T-helper 22 cell (primary cell): ENCODE measurements around the gene PRR29.
"Not testable (repeated sequence)": the region's sequence is repeated elsewhere in the genome, so short reads cannot be mapped to it uniquely, and the experiment has no call there.

Experiments used
- DNase-seq: peaks from one replicate; pipeline ENCODE4 v3.0.0-alpha.2; 2020; ENCODE audit warnings: low read depth

PRR29 gene

DNA sequence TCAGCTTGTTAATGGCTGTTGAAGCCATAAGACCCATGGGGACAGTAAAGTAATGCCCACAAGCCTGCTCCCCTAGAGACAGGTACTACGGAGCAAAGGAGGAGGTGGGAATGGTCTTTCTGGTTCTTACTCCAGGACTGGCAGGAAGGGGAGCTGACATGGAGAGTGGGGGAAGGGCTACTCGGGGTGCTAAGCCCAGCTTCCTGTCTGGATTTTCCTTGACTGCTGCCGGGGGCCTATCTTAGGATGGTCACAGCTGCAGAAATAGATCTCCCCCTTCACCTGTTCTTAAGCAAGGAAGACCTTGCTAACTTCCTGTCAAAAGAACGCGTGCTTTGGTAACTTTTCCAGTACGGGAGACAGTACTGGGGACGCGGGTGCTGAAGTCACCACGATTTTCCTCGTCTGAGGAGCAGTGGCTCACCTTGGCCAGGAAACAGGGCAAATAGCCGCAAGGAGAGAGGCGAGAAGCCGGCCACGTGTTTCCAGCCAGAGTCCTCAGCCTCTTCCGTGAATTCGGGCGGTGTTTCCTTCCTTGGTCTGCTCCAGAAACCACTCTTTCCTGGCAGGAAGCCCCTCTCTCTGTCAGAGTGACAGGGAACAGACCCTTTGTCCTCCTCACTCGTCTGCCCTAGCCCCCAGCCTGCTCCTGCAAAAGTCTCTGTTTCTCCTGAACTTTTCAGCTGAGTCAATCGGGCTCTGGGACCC, 656 bp upstream of the PRR29 start:
- DNase-seq = no peak

DNA sequence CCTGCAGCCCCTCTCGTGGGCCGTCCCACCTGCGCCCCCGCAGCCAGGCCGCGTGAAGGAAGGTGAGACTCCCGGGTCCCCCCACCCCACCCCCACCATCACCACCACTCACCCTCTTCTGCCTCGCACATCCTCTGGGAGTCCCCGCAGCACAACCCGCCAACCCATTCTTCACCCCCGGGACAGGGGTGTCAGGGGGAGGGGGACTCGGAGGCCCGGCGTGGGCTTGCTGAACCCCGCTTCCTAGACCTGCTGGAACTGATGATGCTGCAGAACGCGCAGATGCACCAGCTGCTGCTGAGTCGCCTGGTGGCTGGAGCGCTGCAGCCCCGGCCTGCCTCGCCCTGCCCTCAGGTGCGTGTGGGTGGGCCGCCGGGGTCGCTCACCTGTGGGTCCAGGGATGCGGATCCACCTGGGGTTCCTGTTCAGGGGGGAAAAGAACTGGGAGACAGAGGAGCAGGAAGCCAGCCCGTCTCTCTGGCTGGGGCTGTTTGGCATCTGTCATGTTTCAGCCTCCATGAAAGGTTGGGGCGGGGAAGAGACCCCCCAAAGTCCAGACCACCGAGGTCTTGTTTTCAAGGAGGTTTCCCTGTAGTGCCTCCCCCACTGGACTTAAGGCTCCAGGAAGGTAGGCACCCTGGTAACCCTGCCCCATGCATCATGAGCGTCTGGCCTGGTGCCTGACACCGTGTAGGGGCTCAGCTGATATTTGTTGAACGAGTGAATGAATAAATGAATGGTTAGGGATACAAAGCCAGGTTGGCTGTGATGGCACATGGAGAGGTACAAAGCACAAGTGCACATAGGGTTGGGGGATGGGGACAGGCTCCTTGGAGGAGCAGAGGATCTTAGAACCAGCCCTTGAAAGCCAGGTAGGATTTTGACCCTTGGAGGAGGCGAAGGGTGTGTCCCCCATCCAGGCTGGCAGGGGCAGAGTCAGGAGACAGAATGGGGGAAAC, 849 bp downstream of the PRR29 start:
- DNase-seq = peak; percentile 31

DNA sequence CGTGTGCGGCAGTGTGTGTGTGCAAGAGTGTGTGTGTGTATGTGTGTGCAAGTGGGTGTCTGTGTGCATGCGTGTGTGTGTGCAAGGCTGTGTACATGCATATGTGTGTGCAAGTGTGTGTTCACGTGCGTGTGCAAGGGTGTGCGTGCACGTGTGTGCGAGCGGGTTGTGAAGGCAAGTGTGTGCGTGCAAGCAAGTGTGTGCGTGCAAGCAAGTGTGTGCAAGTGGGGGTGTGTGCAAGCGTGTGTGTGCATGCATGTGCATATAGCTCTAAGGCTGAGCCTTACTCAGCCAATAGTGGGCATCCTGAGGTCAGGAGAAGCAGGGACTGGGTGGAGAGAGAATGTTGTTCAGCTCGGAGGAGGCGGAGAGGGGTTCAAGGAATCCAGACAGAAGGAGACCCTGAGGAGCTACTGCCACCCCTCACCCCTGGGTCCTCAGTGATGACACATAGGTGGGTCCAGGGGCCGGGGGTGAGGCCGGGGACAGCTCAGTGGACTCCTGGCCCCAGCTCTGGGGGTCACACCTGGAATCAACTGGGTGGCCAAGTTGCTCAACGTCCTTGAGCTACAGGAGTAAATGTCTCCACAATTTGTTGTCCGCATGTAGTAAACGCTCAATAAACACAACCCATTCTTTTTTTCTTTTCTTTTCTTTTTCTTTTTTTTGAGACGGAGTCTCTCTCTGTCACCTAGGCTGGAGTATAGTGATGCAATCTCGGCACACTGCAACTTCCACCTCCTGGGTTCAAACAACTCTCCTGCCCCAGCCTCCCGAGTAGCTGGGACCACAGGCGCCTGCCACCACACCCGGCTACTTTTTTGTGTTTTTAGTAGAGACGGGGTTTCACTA, 1.8 kb downstream of the PRR29 start:
- no peak for DNase-seq

DNA sequence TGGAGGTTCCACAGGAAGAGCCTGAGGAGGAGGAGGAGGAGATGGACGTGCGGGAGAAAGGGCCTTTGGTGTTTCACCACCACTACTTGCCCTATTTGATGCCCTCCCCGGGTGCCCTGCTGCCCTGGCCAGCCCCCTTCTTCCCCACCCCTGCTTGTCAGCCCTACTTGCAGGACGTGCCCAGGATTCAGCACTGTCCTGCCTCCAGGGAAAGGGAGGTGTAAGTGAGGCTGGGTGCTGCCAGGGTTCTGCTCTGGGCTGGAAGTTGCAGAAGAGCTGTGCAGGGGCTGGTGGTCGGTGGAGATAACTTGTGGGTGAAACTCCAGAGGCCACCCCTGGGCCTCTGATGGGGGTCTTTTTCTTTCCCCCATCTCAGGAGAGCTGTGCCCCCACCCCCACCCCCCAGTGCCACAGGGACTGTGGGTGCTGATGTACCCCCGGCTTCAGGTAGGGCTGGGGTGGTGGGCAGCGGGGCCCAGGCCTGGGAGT, 3.0 kb downstream of the PRR29 start:
- no peak for DNase-seq

DNA sequence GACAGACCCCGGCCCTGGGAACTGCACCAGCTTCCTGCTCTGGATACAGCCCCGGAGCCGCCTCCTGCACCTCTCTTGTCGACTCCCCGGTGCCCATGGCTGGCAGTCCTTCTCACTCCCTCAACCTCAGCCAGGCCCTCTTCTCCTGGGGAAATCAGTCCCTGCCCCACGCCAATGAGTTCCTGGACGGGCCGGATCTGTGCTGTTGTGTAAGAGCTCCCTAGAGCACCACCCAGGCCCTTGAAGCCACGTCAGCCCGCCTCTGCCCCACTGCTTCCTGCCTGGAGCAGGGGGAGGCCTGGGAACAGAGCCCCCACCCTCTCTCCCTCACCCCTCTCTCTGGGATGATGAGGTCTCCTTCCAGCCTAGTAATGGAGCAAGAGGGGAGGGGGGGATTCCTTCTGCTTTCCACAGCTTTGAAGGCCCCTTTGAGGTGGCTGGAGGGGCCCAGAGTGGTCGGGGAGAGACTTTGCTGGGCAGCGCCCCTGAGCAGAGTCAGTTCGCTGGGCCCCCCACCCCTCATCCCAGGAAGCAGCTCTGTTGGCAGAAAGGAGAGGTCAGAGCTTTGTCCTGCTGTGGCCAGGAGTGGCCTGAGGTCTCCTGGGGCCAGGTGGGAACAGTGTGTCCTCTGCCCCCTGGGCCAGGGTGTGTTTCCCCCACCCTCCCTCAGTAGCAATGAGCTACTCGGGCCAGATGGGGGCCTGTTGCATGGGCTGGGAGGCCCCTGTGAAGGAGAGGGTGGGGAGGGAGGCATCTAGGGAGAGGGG, 3.8 kb downstream of the PRR29 start:
- DNase-seq = no peak

DNA sequence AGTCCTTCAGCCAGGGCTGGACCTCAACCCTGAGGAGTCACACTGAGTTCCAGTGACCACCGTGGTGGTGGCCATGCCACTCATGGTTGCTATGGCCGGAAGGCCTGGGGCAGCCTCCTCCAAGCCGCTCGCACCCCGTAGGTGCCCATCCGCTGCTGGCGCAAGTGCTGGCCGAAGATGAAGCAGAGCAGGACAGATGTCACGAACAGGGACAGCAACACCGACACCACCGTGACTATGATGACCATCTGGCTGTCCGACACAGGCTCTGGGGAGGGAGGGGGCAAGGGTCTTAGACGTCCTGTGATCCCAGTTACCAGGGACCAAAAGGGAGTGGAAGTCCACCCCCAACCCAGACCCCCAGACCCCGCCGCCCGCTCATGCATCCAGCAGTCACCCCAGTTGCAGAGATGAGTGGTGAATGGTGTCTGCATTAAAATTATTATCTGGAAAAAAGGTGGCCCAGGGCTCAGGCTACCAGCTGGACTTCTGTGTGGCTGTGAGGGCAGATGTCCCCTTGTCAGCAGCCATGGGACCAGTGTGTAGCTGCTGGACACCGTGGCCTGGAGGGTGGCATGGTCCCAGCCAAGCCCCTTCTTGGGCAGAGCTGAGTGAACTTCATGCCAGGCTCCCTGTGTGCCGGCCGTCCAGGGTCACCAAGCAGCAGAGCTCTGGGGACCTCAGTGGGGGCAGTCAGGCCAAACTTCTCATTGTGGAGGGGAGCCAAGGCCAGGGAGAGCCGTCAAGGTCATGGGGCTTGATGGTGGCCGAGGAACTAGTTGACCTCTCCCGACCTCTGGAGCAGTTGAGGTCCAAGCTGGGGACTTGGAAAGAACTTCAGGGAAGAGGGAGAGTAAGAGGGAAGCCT, 4.7 kb downstream of the PRR29 start:
- no peak for DNase-seq

DNA sequence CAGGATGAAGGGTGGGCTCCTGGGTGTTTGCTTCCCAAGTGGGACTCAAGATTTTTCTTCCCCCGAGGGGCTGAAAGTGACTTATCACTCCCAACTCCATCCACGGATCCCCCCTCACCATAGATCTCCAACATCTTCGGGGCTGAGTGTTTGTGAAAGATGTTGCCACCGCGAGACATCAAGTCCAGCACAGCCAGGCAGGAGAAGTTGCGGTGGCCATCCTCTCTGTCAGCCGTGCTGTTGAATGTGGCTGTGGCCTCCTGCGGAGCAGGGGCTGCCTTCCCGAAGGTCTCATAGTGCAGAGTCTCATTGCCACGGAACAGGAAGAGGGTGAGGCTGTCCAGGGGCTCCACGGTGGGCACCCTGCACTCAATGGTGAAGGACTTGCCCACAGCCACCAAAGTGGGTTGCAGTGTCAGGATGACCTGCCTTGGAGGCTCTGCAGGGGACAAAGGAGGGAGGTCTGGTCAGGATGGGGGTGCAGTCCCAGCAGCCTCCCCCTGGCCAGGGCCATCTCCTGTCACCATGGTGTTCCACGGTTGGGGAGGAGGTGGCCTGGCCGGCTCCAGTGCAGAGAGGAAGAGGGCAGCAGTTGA, 5.5 kb downstream of the PRR29 start:
- no peak for DNase-seq

DNA sequence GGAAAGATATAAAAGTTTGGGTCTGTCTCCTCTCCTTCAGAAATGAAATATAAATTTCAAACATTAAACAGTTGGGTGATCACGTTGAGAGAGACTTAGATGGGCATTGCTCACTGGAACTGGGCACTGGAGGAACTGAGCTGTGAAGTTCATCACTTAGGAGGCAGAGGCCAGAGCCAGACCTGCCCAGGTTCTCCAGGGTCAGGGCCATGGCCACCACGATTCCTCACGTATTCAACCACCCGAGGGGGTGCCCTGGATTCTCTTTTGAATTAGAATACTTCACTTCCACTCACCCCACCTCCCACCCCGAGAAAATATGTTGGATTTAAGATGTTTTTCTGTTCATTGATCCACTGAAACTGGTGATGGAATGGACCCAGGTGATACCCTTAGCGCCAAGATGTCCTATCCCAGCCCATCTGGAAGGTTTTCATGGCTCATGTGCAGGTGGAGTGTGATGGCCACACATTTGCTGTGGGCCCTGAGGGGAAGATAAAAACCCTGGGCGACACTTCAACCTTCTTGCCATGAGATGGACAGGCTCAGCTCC, 6.1 kb downstream of the PRR29 start:
- no peak for DNase-seq

DNA sequence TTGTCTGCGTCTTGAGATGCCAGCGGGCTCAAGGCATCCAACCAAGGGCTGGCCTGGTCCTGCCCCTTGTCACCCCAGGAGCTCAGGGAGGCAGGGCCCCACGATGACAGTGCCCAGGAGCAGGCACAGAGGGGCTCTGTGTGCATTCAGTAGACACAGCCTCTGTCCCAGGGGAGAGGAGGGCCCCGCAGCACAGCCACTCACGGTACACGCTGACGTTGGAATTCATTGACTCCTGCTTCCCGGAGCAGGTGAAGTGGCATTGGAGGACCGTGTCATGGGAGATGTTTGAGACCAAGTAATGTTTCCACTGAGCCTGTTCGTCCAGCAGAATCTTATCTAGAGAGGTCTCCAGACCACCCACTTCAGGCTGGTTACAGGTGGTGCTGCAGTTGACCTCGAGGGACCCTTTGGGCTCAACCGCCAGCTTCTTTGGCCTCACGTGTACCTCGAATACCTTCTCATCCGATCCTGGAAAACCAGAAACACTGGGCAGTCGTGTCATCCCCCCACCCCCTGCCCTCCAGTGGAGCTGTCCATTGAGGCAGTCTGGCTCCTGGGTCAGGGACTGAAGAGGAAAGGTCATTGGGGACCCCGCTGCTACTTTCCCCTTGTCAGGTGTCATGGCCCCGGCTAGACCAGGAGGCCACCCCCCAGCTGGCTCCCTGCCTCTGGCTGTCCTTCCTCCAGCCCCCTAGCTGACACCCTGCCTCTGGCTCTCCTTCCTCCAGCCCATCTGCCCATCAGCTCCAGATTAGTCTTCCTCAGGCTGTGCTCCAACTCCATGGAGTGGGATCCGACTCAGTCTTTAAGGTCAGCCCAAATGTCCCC, 7.0 kb downstream of the PRR29 start:
- no peak for DNase-seq

DNA sequence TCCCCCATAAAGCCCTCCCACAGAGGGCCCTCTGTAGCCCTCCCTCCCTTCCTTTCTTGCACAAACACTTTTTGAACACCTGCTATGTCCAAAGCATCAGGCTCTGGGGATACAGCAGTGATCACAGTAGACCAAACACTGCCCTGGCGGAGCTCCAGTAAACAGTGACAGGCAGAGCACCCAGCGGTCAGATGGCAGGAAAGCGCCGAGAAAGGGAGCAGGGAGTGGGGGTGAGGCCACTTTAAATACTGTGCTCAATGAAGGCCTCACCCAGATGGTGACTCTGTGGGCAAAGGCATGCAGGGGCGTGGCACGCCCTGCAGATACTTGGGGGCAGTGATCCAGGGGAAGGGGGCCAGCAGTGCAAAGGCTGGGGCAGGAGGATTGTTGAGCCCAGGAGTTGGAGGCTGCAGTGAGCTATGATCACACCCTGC, 7.6 kb downstream of the PRR29 start:
- DNase-seq = no peak

DNA sequence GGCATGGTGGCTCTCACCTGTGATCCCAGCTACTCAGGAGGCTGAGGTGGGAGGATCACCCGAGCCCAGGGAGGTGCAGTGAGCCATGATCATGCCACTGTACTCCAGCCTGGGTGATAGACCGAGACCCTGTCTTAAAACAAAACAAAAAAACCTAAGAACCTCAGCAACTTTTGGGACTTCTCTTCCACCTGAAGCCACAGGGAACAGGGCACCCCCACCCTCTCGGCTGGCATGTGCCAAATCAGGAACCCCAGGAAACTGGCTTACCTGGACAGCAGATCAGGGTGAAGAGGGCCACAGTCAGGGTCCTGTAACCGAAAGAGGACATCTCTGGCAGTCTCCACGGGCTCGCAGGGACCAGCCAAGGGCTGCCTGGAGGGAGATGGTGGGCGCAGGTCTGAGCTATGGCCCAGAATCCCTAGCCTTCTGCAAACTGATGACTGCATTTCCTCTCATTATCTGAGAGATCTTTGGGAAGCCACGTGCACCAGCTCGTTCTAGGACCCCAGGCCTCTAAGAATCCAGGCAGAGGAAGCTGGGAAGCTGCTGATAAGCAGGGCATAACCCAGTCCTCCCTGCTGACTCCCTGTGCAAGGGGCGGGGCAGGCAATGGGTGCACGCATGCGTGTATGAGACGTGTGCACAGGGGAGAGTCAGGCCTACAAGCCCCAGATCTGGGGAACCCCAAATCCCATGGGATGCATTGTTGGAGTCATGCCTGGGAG, 8.4 kb downstream of the PRR29 start:
- DNase-seq = no peak

DNA sequence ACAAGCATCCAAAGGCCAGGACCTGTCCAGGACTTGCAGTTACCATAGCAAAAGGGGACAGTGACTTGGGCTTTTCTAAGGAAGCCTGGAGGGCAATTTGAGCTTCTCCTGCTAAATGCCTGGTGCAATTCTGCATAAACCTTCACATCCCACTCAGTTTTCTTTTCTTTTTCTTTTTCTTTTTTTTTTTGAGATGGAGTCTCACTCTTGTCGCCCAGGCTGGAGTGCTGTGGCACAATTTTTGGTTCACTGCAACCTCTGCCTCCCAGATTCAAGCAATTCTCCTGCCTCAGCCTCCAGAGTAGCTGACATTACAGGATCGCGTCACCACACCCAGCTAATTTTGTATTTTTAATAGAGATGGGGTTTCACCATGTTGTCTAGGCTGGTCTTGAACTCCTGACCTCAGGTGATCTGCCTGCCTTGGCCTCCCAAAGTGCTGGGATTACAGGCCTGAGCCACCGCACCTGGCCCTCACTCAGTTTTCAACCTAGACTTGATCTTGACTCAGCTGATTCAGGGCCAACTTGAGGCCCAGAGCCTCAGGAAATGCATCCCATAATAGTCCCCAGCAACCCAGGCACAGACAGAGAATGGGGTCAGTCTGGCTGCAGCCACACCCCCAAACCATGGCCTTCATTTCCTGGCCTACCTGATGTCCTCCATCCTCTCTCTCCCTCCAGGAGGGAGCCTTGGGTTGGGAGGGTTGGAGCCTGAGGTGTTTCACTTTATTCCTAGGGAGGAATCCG, 9.1 kb downstream of the PRR29 start:
- not testable (repeated sequence) for DNase-seq

DNA sequence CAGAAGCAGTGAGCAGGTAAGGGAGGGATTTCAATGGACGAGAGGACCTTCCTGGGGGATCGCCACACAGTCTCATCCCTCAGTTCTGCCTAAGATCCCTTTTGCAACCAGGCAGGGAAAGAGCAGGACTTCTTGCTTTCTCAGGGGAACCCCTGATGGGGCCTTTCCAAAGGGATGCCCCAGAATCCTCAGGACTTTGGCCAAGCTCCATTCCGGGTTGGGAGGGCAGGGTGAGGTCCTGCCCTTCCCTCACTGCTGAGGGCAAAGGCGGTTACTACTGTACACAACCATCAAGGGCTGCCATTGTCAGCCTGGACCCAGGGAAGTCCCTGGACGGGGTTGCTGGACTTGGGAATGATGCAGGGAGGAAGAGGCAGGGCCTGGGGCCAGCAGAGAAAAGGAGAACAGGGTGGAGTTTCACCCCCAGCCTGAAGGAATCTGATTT, 9.7 kb downstream of the PRR29 start:
- no peak for DNase-seq

DNA sequence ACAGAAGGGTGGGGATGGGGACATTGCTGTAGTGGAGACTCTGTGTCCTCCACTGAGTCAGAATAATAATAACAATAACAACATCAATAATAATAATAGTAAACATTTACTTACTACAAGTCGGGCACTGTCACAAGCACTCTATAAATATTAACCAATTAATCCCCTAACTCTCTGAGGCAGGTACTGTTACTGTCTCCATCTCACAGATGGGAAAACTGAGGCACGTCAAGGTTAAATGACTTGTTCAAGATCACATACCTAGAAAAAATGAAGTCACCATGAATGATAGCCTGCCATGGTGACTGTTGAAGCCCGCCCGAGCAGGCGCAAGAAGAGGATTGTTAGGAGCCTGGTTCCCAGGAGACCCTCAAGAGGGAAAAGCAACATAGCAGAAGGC, 10.2 kb downstream of the PRR29 start:
- DNase-seq = no peak

DNA sequence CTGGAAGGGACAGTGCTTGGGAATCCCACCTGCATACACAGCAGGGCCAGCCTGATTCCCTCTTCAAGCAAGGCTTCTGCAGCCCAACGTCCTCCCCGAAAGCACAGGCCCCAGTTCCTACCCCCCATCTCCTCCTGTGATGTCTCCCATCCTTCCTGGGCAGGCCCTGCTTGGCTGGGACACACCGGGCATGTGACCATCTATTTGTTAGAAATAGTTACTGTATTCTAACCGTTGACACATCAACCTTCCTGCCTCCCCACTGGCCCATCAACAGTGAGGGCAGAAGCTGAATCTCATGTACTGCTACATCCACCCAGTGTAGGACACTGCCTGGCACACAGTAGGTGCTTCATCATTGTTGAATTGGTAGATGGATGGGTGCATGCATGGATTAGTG, 10.7 kb downstream of the PRR29 start:
- DNase-seq = no peak

DNA sequence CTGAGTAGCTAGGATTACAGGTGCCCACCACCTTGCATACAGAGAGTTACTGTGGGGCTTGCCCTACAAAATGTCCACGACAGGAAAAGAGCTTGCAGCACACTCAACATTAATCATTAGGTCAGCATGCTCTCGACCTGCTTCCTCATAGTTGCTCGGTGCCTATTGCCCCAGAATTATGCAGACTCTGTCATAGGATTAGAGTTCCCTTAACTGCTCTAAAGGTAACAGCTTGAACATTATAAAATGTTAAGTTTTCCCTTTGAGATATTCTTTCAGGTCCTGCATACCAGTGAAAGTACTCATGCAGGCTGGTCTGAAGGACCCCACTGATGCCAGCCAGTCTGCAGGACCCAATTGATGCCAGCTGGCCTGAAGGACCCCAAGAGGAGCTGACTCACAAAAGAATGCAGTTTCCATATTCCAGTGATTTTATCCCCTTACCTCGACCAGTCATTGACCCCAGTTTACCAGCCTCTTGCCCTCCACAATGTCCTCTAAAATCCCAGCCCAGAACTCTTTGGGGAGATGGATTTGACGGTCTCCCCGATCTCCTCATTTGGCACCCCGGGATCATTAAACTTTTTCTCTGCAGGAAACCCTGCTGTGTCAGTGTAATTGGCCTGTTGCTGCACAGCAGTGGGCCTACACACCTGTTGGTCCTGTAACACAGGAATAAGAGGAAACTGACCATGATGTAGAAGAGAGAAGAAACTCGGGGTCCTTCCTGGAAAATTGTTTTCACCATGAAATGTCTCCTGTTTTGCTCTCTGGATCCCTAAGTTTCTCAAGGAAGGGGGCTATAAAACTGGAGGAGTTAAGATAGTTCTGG, 11.6 kb downstream of the PRR29 start:
- no peak for DNase-seq
